ENCODE data around the gene BTBD9.
A peak's percentile ranks its signal among the peaks of the same experiment; 100 is the strongest.

The BTBD9 gene

DNA sequence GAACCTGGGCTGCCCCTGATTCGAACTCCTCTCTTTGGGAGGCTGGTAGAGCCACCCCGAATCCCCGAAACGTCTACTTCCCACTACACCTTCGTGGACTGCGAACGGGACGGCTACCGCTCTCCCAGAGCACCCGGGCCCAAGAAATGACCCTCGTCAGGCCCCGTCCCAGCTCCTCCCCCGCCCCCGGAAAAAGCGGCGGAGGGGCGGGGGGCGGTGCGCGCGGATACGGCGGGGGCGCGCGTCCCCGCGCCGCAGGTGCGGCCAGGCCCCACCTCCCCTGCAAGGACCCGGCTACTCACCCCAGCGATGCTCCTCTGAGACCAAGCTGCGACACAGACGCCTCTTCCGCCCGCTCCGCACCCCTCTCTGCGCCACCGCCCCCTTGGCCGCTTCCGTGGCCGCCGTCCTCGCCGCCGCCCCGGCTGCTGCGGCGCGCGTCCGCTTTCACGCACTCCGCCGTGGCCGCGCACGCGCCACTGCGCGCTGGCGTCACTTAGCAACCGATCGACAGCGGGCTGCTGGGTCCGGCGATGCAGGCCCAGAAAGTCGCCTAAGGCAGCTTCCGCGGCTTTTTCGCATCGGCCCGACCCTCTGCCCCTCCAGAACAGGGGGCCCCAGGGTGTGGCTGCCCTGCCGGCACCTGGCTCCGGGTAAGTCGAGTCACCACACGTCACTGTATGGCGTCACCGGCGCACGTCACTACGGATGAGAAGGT, at the start of gene BTBD9:
BTBD9 (minus strand) TSS at position 432 of the 718 bp plus-strand sequence.
- DNase-seq, result peak; percentile 85

- no peak for DNase-seq
These were observed 48.9 kb upstream of the BTBD9 start for GRCh38 chr6:38688579-38689087.

DNA sequence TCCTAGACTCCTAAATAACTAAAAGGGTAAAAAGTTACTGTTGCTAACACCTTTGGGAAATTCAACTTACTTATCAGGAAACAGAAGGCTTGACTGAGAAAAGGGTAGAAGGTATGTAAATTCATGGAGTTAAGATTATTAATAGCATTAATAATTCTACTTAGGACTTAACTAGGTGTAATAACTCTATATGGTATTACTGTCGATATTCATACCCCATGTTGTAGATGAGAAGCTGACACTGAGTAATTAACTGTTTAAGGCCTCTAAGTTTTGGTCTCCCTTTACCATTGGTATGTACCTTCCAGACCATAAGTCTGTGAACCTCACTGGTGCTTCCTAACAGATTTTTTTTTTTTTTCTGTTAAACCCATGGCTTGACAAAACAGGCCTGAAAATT, 47.8 kb upstream of the BTBD9 start:
- no peak for DNase-seq

- no peak for DNase-seq
These were observed 47.3 kb upstream of the BTBD9 start for GRCh38 chr6:38687043-38687353.

- no peak for DNase-seq
These were observed 46.7 kb upstream of the BTBD9 start for GRCh38 chr6:38686270-38687042.

- DNase-seq, result no peak
These were observed 45.2 kb upstream of the BTBD9 start for GRCh38 chr6:38684904-38685303.

DNA sequence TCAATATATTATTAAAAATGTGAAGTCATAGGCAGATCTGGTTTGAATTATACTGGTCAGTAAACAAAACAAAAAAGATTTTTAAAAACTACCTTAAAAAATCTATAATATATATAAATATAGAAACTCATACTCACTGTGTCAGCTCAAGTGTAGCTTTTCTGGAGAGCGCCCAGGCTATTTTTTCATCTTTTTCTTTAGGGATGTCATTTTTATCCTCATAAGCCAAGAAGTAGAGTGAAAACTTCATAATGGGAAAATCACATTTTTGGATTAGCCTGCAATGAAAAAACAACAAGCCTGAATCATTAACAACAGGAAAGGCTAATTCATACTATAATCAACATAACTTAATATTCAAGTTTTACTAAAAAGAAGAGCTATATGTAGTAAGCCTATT, 44.5 kb upstream of the BTBD9 start:
- DNase-seq, result no peak

- no peak for DNase-seq
These were observed 42.1 kb upstream of the BTBD9 start for GRCh38 chr6:38681850-38682249.

DNA sequence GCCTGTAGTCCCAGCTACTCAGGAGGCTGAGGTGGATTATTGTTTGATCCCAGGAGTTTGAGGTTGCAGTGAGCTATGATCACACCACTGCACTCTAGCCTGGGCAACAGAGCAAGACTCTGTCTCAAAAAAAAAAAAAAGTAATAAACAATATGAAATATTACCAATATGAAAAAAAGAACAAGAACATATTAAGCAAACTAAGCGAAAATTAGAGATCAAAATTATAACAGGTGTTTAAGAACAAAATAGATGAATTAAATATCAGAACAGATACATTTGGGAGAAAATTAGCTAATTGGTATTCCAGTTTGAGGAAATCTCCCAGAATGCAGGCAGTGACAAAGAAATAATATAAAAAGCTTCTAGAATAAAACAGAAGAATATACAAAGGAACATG, 39.9 kb upstream of the BTBD9 start:
- no peak for DNase-seq

DNA sequence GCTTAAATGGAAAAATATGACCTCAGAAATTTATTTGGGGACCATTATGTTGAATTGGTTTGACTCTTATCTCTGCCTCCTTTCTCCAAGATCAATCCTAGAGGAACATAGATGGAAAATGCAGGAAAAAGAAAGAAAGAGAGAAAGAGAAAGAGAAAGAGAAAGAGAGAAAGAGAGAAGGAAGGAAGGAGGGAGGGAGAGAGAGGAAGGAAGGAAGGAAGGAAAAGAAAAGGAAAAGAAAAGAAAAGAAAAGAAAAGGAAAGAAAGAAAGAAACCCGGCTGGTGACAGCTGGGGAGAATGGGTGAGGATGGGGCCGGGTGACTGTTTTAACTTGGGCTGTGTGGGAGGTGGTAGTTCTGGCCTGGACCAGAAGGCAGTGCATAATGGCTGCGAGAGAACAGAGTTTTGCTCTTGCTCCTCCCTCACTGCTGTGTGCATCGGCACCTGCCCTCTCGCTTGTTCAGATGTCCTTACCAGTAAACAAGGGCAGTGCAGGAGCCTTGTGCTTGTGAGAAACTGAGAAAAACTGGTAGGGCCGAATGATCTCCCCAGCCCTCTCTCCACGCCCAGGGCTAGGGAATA, 38.5 kb upstream of the BTBD9 start:
- DNase-seq, result no peak

DNA sequence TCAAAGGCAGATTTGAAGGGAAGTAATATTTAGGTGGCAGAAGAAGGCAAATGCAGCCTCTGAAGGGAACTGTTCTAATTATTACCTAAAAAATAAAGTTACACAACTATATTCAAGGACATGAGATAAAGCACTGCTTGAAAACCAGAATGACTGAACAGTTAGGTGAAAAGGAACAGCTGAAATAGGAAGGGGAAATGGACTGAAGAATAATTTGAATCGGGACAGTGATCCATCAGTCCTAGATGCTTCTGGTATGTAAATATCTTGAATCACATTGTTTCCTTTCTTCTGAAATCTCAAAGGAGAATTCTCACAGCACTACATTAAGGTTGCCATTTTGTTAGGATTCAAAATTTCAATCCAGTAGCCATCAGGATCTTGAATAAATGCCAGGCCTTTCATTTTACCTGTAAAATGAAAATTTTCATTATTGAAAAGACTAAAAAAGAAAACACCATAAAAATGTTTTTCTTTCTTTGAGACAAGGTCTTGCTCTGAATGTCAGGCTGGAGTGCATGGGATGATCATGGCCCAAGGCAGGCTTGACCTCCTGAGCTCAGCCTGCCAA, 37.3 kb upstream of the BTBD9 start:
- DNase-seq, result no peak

DNA sequence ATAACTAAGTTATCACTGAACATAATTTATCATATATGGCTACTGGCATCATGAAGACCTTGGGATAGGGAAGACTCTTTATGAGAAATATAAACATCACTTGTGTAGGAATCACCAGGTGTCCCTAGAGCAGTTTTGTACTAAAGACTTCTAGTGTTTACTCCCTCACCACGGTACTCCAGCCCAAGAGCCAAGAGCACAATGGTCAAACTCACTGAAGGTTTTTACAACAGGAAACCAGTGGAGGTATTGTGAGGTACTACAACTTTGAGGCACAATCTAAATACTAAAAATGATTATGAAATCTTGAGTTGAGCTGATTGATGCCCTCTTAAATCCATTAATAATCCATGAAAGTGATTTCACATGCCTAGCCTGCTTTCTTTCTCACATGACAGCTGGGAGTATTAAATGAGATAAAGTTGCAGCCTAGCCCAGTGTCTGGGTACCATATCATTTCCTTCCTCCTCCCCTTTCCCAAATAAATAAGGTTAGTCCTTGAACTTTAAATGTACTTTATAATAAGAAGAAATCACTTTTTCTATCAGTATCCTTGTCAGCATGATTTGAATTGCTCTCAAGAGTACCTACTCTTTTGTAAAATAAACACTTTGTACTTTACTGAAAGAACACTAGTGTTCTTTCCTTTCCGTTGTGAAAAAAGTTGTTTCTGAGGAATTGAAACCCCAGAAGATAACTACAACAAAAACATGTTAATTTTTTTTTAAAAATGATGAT, 36.7 kb upstream of the BTBD9 start:
- DNase-seq, result no peak

- DNase-seq, result peak; percentile 11
These were observed 33.9 kb upstream of the BTBD9 start for GRCh38 chr6:38673397-38674165.

GRCh38 chr6:38671885-38672467, 32.2 kb upstream of the BTBD9 start:
- DNase-seq, result peak; percentile 37

DNA sequence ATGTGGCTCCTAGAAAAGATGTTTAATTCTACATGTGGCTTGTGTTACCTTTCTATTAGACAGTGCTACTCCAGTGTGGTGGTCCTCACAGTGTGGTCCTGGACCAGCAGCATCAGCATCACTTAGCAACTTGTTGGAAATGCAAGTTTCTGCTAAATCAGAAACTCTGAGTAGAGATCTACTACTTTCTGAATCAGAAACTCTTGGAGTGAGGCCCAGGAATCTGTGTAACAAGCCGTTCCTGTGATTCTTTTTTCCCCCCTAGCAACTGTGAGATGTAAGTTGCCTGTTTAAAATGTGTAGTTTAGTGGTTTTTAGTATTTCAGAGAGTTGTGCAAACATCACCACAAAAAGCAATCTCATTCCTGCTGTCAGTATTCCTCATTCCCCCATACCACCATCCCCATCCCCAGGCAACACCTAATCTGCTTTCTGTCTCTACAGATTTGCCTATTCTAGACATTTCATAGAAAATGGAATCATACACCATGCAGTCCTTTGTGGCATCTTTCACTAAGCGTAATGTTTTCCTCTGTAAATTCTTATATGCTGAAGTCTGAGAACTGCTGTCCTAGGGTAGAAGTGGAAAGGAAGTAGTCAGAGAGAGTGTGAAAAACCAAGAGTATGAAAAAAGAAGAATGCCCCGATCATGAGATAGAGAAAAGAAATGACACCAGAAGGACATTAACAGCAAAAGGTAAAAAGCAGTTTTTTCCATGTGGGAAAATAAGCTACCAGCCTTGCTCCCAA, 18.9 kb upstream of the BTBD9 start:
- no peak for DNase-seq

DNA sequence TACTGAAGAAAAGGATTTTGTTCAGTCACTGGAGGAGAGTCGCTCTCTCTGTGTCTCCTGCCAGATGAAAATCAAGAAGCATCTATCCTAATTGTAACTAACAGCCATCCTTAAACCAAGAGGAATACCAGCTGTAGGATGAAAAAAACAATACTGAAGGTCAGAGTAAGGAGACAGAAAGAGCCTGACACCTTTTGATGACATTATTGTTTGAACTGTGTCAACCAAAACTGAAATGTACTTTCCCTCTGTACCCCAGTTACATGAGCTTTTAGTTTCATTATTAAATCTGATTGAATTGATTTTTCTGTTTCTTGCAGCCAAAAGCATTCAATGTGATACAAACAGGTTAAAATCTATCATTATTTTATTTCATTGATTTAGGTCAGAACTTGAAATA, 17.2 kb upstream of the BTBD9 start:
- DNase-seq, result no peak

- no peak for DNase-seq
These were observed 14.5 kb upstream of the BTBD9 start for GRCh38 chr6:38654263-38654662.

DNA sequence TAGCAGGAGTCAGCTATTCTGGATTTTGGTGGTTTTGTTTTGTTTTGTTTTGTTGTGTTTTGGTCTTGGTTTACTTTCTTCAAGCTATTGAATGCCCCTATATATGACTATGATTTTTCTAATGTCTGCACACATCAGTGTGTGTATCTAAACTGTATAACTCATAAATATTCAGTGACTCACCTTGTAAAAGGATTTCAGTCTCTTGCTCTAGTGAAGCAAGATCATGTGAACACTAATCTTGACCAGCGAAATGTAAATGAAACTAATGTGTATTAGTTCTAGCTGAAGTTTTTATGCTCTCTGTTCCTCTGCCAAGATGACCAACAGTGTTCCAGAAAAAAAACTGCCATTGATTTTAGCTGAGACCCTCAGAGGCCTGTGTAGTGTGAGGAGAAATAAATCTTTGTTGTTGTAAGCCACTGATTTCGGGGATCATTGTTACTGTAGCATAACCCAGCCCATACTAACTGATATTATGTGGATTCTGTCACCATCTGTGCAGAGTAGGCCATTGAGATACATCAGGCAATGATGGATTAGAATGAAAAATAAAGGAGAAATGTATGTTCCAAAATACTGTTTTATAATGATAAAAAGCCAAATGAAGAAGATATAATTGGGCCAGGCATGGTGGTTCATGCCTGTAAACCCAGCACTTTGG, 11.5 kb upstream of the BTBD9 start:
- DNase-seq, result no peak

DNA sequence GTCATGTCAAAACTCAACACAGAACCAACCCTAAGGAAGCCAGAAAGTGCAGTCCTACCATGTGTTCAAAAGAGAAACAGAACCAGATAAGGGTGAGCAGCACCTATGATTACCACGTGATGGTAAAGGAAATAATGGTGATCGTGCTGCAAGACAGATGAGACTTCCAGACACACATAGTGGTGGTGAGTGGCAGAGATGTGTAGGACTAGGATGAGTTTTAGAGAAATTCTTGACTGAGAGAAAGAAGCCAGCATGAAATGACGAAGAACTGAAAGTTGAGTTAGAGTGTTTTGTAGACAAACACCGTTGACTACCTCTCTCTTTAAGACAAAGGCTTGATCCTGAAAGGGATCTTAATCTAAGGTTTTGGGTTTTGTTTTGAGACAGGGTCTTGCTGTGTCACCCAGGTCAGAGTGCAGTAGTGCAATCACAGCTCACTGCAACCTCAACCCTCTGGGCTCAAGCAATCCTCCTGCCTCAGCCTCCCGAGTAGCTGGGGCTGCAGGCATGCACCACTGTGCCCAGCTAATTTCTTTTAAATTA, 10.6 kb upstream of the BTBD9 start:
- no peak for DNase-seq

DNA sequence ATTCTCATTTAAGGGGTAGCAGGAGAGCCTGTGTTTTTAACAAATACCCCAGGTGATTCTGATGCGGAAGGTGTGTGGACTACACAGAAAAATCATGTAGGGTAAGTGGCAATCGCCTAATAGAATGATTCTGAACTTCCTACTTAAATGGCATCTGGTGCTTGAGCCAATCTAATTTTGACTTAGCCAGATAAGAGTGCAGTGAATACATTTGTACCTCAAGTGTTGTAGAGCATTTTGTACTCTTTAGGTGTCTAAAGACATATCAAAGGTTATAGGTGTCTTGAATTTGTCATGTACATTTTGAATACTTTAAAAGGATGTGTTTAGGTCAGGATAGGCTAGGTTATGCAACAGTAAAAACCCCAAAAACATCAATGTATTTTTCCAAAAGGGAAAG, 10.0 kb upstream of the BTBD9 start:
- no peak for DNase-seq

All from CD4-positive, alpha-beta T cell treated with Interleukin-6 for 4 hours (primary cell).